ENCODE data around the gene LRP1B. TPM values are rescaled to one million over a fixed set of nuclear protein-coding genes. Genes with fewer than 3 reads are reported as not detected.
"Not testable (repeated sequence)": the region's sequence is repeated elsewhere in the genome, so short reads cannot be mapped to it uniquely, and the experiment has no call there.

LRP1B gene
- total RNA-seq, 4 donors from 2014 or later: 0.42 to 0.71 (median 0.65) TPM

DNA sequence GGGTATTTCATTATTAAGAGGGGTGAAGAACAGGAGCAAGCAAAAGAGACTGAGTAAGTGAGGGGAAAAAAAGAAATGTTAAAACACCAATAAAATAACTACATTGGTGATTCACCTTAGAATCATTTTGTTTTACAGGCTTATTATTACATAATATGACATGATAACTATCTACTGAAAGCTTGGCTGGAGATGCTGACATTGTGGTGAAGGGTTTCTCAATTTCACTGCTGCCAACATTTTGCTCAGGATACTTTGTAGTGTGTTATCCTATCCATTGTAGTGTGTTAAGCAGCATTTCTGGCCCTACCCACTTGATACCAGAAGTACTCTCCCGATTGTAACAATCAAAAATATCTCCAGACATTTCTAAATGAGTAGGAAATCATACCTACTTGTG is 1786.0 kb downstream of the LRP1B start:
- TF ChIP-seq POLR2AphosphoS5 (IDR thresholded peaks at IDR 0.05): no peak
- TF ChIP-seq EP300 (IDR thresholded peaks at IDR 0.05): no peak
- TF ChIP-seq POLR2A (IDR thresholded peaks at IDR 0.05; ENCODE audit: low read depth): no peak
- TF ChIP-seq, protein P1, sequence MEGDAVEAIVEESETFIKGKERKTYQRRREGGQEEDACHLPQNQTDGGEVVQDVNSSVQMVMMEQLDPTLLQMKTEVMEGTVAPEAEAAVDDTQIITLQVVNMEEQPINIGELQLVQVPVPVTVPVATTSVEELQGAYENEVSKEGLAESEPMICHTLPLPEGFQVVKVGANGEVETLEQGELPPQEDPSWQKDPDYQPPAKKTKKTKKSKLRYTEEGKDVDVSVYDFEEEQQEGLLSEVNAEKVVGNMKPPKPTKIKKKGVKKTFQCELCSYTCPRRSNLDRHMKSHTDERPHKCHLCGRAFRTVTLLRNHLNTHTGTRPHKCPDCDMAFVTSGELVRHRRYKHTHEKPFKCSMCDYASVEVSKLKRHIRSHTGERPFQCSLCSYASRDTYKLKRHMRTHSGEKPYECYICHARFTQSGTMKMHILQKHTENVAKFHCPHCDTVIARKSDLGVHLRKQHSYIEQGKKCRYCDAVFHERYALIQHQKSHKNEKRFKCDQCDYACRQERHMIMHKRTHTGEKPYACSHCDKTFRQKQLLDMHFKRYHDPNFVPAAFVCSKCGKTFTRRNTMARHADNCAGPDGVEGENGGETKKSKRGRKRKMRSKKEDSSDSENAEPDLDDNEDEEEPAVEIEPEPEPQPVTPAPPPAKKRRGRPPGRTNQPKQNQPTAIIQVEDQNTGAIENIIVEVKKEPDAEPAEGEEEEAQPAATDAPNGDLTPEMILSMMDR (IDR thresholded peaks at IDR 0.05): no peak
- no peak overlapping the region for H3K4me3 ChIP-seq
- no peak for DNase-seq (ENCODE audit: extremely low spot score)
- H3K36me3 ChIP-seq: no peaks in the 10 kb centered on the region
- H3K27ac ChIP-seq (replicated peaks in 1 of 4): no peak overlapping the region
- WGBS: 79% methylated on average over 1 of the region's 1 CpG
- intact Hi-C loops (cut with DNase I): no loop called here
- no peaks in the 10 kb centered on the region for H3K27me3 ChIP-seq
- H3K4me1 ChIP-seq: no peaks in the 10 kb centered on the region
- H3K9me3 ChIP-seq: no peaks in the 10 kb centered on the region

DNA sequence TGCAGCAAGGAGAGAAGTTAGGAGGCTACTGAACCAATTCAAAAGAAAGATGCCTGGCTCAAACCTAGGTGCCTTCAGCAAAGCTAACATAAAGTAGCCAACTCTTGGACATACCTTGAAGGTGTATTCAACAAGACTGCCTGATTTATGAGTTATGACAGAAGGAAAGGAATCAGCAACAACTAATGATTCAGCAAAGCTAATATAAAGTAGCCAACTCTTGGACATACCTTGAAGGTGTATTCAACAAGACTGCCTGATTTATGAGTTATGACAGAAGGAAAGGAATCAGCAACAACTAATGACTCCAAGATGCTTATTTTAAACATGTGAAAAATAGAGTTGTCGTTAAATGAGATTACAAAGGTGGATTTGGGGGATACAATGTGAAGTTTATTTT is 1786.5 kb downstream of the LRP1B start:
- H3K27me3 ChIP-seq; intact Hi-C loops (cut with DNase I); H3K4me3 ChIP-seq; H3K4me1 ChIP-seq; H3K27ac ChIP-seq (replicated peaks in 1 of 4); DNase-seq (ENCODE audit: extremely low spot score); H3K9me3 ChIP-seq; H3K36me3 ChIP-seq: not testable (repeated sequence)
- WGBS: 77% methylated on average over 1 of the region's 1 CpG

DNA sequence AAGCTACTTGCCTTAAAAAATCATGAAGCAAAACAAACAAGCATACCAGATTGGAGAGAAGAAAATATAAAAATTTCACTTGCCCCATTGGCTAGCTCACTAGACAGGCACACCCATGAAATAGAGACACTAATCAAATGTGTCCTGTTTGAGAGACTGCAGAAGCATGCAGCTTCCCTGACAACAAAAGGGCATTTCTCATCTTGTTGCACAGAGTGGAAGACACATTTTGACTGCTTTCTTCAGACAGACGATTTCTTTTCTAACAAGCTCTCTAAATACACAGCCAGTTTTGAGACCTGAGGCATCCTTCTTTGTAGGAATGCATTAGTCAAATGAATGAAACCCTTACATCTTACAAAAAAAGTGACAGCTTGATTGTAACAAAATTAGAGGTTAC is 1792.0 kb downstream of the LRP1B start:
- TF ChIP-seq POLR2A (IDR thresholded peaks at IDR 0.05; ENCODE audit: low read depth) (no peak), EP300 (IDR thresholded peaks at IDR 0.05) (no peak), POLR2AphosphoS5 (IDR thresholded peaks at IDR 0.05) (no peak)
- TF ChIP-seq, protein P1 (IDR thresholded peaks at IDR 0.05): no peak
- DNase-seq (ENCODE audit: extremely low spot score): no peak
- Histone ChIP-seq H3K27ac (replicated peaks in 1 of 4) (no peak overlapping the region), H3K4me1 (no peaks in the 10 kb centered on the region), H3K9me3 (no peaks in the 10 kb centered on the region), H3K36me3 (no peaks in the 10 kb centered on the region), H3K27me3 (no peaks in the 10 kb centered on the region), H3K4me3 (no peak overlapping the region)
- WGBS: 7% methylated on average over 1 of the region's 1 CpG
- intact Hi-C loops (cut with DNase I): no loop called here

DNA sequence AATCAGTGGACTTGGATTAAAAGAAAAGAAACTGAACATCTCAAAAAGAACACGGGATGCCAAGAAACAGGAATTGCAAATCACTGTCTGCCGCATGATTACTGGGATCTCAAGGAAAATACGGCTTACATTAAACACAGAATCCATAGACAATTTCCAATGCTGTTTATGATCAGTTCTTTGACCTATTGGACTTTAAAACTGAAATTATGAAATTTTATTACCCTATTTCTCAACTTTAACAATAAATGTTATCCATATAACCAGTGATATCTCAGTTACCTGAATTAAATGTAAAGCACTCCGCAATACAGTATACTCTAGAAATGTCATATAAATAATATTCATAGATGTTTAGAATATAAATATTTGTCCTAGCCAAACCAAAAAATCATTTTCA is 1793.8 kb downstream of the LRP1B start:
- Histone ChIP-seq H3K4me1 (no peaks in the 10 kb centered on the region), H3K27ac (replicated peaks in 1 of 4) (no peak overlapping the region), H3K9me3 (no peaks in the 10 kb centered on the region), H3K4me3 (no peak overlapping the region), H3K27me3 (no peaks in the 10 kb centered on the region), H3K36me3 (no peaks in the 10 kb centered on the region)
- no peak for TF ChIP-seq POLR2A (IDR thresholded peaks at IDR 0.05; ENCODE audit: low read depth)
- TF ChIP-seq, protein P1 (IDR thresholded peaks at IDR 0.05): no peak
- TF ChIP-seq EP300 (IDR thresholded peaks at IDR 0.05): no peak
- no peak for TF ChIP-seq POLR2AphosphoS5 (IDR thresholded peaks at IDR 0.05)
- intact Hi-C loops (cut with DNase I): no loop called here
- 89% methylated on average over 4 of the region's 4 CpGs for WGBS
- no peak for DNase-seq (ENCODE audit: extremely low spot score)

DNA sequence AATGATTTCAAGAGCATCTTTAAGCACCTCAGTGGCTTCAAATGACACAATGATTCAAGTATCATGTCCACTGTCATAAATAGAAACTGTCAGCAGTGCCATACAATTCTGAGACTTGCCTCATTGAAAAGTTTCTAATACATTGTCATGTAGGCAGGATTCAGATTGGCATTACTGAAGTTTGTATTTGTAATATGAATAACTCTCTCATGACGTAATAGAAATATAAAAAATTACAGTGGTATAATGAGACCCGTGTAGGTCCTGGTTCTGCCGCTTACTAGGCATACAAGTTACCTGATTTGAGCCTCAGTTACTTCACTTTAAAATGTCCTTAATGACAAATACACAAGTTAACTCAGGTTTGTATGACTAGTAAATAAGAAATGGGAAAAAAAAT is 1814.5 kb downstream of the LRP1B start:
- H3K4me1 ChIP-seq: no peaks in the 10 kb centered on the region
- H3K4me3 ChIP-seq: no peak overlapping the region
- no peaks in the 10 kb centered on the region for H3K9me3 ChIP-seq
- no peak overlapping the region for H3K27ac ChIP-seq (replicated peaks in 1 of 4)
- 90% methylated on average over 3 of the region's 3 CpGs for WGBS
- DNase-seq (ENCODE audit: extremely low spot score): no peak
- H3K27me3 ChIP-seq: no peaks in the 10 kb centered on the region
- TF ChIP-seq POLR2A (IDR thresholded peaks at IDR 0.05; ENCODE audit: low read depth) (no peak), EP300 (IDR thresholded peaks at IDR 0.05) (no peak), POLR2AphosphoS5 (IDR thresholded peaks at IDR 0.05) (no peak)
- TF ChIP-seq, protein P1 (IDR thresholded peaks at IDR 0.05): no peak
- intact Hi-C loops (cut with DNase I): no loop called here
- no peaks in the 10 kb centered on the region for H3K36me3 ChIP-seq

Data from esophagus muscularis mucosa (tissue), 4 donors.